DND-41 (cell line): ENCODE data around the gene ADGRG4.

ENCODE experiments used
- EZH2 ChIP-seq: IDR thresholded peaks from 3 replicates; pipeline ENCODE4 v1.6.1; 2012; ENCODE audit warnings: borderline replicate concordance, low read depth, mild to moderate bottlenecking, moderate library complexity, low read length, inconsistent platforms; ENCODE audit not compliant: severe bottlenecking
- TF ChIP-seq, protein P1 (sequence below): IDR thresholded peaks from 2 replicates; pipeline ENCODE4 v1.5.1; 2012; ENCODE audit warnings: borderline replicate concordance, low read length, moderate library complexity, mild to moderate bottlenecking; ENCODE audit not compliant: poor library complexity, severe bottlenecking; ENCODE audit errors: extremely low read depth

- TF ChIP-seq, protein P1, sequence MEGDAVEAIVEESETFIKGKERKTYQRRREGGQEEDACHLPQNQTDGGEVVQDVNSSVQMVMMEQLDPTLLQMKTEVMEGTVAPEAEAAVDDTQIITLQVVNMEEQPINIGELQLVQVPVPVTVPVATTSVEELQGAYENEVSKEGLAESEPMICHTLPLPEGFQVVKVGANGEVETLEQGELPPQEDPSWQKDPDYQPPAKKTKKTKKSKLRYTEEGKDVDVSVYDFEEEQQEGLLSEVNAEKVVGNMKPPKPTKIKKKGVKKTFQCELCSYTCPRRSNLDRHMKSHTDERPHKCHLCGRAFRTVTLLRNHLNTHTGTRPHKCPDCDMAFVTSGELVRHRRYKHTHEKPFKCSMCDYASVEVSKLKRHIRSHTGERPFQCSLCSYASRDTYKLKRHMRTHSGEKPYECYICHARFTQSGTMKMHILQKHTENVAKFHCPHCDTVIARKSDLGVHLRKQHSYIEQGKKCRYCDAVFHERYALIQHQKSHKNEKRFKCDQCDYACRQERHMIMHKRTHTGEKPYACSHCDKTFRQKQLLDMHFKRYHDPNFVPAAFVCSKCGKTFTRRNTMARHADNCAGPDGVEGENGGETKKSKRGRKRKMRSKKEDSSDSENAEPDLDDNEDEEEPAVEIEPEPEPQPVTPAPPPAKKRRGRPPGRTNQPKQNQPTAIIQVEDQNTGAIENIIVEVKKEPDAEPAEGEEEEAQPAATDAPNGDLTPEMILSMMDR, result no peak
- TF ChIP-seq EZH2, result no peak
Measured at GRCh38 chrX:136437774-136438173, 137.0 kb downstream of the ADGRG4 start.
